A204.1 (cell line): ENCODE data around the gene CACNA1C.

ENCODE experiments used
- FAIRE-seq: peaks from 2 replicates; lab custom pipeline; 2012; peaks lifted over from hg19 to GRCh38; lab: Jason Lieb, UNC

CACNA1C gene

GRCh38 chr12:2236506-2237294 lies 183.9 kb downstream of the CACNA1C start:
- FAIRE-seq, result no peak

GRCh38 chr12:2238111-2238510 lies 185.3 kb downstream of the CACNA1C start:
- no peak for FAIRE-seq

- FAIRE-seq, result no peak
These were observed 186.6 kb downstream of the CACNA1C start for GRCh38 chr12:2239381-2239871.

- no peak for FAIRE-seq
These were observed 187.6 kb downstream of the CACNA1C start for GRCh38 chr12:2240390-2240789.

GRCh38 chr12:2240984-2241383 lies 188.2 kb downstream of the CACNA1C start:
- no peak for FAIRE-seq

- FAIRE-seq, result no peak
These were observed 189.4 kb downstream of the CACNA1C start for GRCh38 chr12:2242216-2242615.

GRCh38 chr12:2242816-2243215 lies 190.0 kb downstream of the CACNA1C start:
- no peak for FAIRE-seq

- FAIRE-seq, result no peak
These were observed 190.5 kb downstream of the CACNA1C start for GRCh38 chr12:2243275-2243674.

GRCh38 chr12:2244013-2244861 lies 191.4 kb downstream of the CACNA1C start:
- no peak for FAIRE-seq

GRCh38 chr12:2246358-2246757 lies 193.6 kb downstream of the CACNA1C start:
- FAIRE-seq, result no peak

- FAIRE-seq, result no peak
These were observed 194.3 kb downstream of the CACNA1C start for GRCh38 chr12:2247120-2247519.

- FAIRE-seq, result no peak
These were observed 194.8 kb downstream of the CACNA1C start for GRCh38 chr12:2247596-2247995.

GRCh38 chr12:2248087-2248900 lies 195.5 kb downstream of the CACNA1C start:
- no peak for FAIRE-seq

- FAIRE-seq, result no peak
These were observed 196.2 kb downstream of the CACNA1C start for GRCh38 chr12:2248901-2249381.

- FAIRE-seq, result no peak
These were observed 198.0 kb downstream of the CACNA1C start for GRCh38 chr12:2250797-2251196.

- no peak for FAIRE-seq
These were observed 198.9 kb downstream of the CACNA1C start for GRCh38 chr12:2251526-2252209.

GRCh38 chr12:2255311-2255710 lies 202.5 kb downstream of the CACNA1C start:
- FAIRE-seq, result no peak

- FAIRE-seq, result peak; percentile 91
These were observed 202.9 kb downstream of the CACNA1C start for GRCh38 chr12:2255731-2256130.

GRCh38 chr12:2256453-2256852 lies 203.7 kb downstream of the CACNA1C start:
- no peak for FAIRE-seq

GRCh38 chr12:2256915-2257314 lies 204.1 kb downstream of the CACNA1C start:
- FAIRE-seq, result no peak

- FAIRE-seq, result no peak
These were observed 205.2 kb downstream of the CACNA1C start for GRCh38 chr12:2258025-2258424.

- no peak for FAIRE-seq
These were observed 206.6 kb downstream of the CACNA1C start for GRCh38 chr12:2259369-2259768.
